ENCODE results near the gene ANGPTL2. TPM values are rescaled to one million over a fixed set of nuclear protein-coding genes. Genes with fewer than 3 reads are reported as not detected.

Gene ANGPTL2
- total and polyA plus RNA-seq, 2 of the 4 experiments (the other 2 are of a cell fraction) = 9.5 to 25.1 TPM

- Histone ChIP-seq H4K5ac (ENCODE audit: low read depth, low read length) (no peak overlapping the region; the same call in 1 of the 2 replicates), H4K8ac (ENCODE audit: low read depth in 2 of 2, low read length in 2 of 2) (peak overlapping the region in 1 of 2 experiments; percentile 25; a peak in 2 of 4 replicates), H4K20me1 (ENCODE audit: insufficient read depth, low read length) (peaks cover 18% of the 10 kb centered on the region), H3K56ac (ENCODE audit: extremely low read depth, insufficient read depth, low read length) (no peak overlapping the region), H3K14ac (replicated peaks; ENCODE audit: low read depth, low read length) (no peak overlapping the region), H2BK20ac (ENCODE audit: low read depth, low read length) (0 out of 2 replicates have a peak overlapping the region, but pooled peaks have one; percentile 29), H2BK120ac (ENCODE audit: low read depth, low read length) (peak overlapping the region; percentile 47), H4K91ac (ENCODE audit: insufficient read depth, low read depth, low read length) (peak overlapping the region; percentile 51), H2AFZ (replicated peaks; ENCODE audit: low read length, poor library complexity) (no peak overlapping the region), H3K9me1 (ENCODE audit: insufficient read depth, low read length) (peaks cover 34% of the 10 kb centered on the region), H3K27ac (ENCODE audit: insufficient read depth, low read length) (no peak overlapping the region), H2AK9ac (replicated peaks; ENCODE audit: low read depth, low read length, poor library complexity) (peak overlapping the region; percentile 31), H3K23ac (ENCODE audit: low read depth, low read length) (peak overlapping the region; percentile 17; the same call in 1 of the 2 replicates), H3K4ac (ENCODE audit: low read depth, low read length) (peak overlapping the region; percentile 94), H2AK5ac (ENCODE audit: low read depth, low read length) (peak overlapping the region; percentile 72; the same call in 1 of the 2 replicates), H3K27me3 (ENCODE audit: control insufficient read depth, insufficient read depth, low read length) (no peaks in the 10 kb centered on the region), H2BK15ac (ENCODE audit: low read depth, low read length) (peak overlapping the region; percentile 71; the same call in 2 of the 3 replicates), H3K36me3 (ENCODE audit: control insufficient read depth, insufficient read depth, low read length) (peaks cover 9% of the 10 kb centered on the region; the same call in 1 of the 2 replicates), H3K9ac (ENCODE audit: low read depth, low read length) (no peak overlapping the region), H3K4me3 (ENCODE audit: insufficient read depth, low read depth, low read length) (no peak overlapping the region), H3K9me3 (ENCODE audit: control insufficient read depth, insufficient read depth, low read length) (no peaks in the 10 kb centered on the region), H3K79me1 (ENCODE audit: low read depth in 1 of 2, low read length in 2 of 2) (peaks cover 21 to 29% of the 10 kb centered on the region in 2 experiments), H2BK5ac (ENCODE audit: low read depth, low read length, poor library complexity, severe bottlenecking) (peak overlapping the region; percentile 9), H3K18ac (ENCODE audit: low read depth, low read length) (peak overlapping the region; percentile 39), H3K4me2 (ENCODE audit: low read depth, low read length) (no peak overlapping the region), H3K4me1 (ENCODE audit: control insufficient read depth, insufficient read depth, low read length) (peaks cover 27% of the 10 kb centered on the region)
- WGBS, 2 experiments (ENCODE audit: extremely low coverage in 2 of 2, insufficient read length in 1 of 2) = 92% methylated on average over 3 of the region's 7 CpGs; no CpG with 5 or more reads in 1 of the 2 experiments
- ChIA-PET POLR2A (ENCODE audit: unreplicated experiment) (no interaction called here), CTCF (no interaction called here)
- in situ Hi-C loops (cut with MboI; ENCODE audit: low sequenced_read_pairs) = loop anchor here (5.0 kb wide), 1 partner anchor 63 kb away; no protein-coding TSS in a partner anchor
- dilution Hi-C loops (cut with HindIII; ENCODE audit: low sequenced_read_pairs, unreplicated experiment) = no loop called here
- TF ChIP-seq RAD21 (IDR thresholded peaks at IDR 0.05; ENCODE audit: low read length) (no peak), BHLHE40 (IDR thresholded peaks at IDR 0.05; ENCODE audit: low read depth, low read length) (no peak), CHD1 (IDR thresholded peaks at IDR 0.05; ENCODE audit: low read depth, low read length) (no peak), MAFK (IDR thresholded peaks at IDR 0.05; ENCODE audit: low read depth, low read length) (no peak), CEBPB (IDR thresholded peaks at IDR 0.05; ENCODE audit: low read depth, low read length) (no peak), ELK1 (IDR thresholded peaks at IDR 0.05; ENCODE audit: borderline replicate concordance, low read depth, low read length) (no peak), MXI1 (IDR thresholded peaks at IDR 0.05; ENCODE audit: borderline replicate concordance, low read depth, low read length) (no peak), MAZ (IDR thresholded peaks at IDR 0.05; ENCODE audit: borderline replicate concordance, low read depth, low read length) (no peak), SMC3 (IDR thresholded peaks at IDR 0.05; ENCODE audit: low read depth, low read length) (no peak), RFX5 (IDR thresholded peaks at IDR 0.05; ENCODE audit: low read depth, low read length) (no peak), FOS (IDR thresholded peaks at IDR 0.05; ENCODE audit: low read depth, low read length) (no peak), CTCF (conservative IDR thresholded peaks at IDR 0.05; ENCODE audit: low read depth, low read length) (no peak), RCOR1 (IDR thresholded peaks at IDR 0.05; ENCODE audit: insufficient replicate concordance, low read length) (no peak), POLR2A (IDR thresholded peaks at IDR 0.05; ENCODE audit: low read depth, low read length) (no peak), NFE2L2 (IDR thresholded peaks at IDR 0.05; ENCODE audit: low read depth, low read length) (no peak), USF2 (IDR thresholded peaks at IDR 0.05; ENCODE audit: low read depth, low read length) (no peak)
- intact Hi-C loops (cut with micrococcal nuclease) = no loop called here
- ATAC-seq (ENCODE audit: low read depth) (no peak), DNase-seq (no peak)
- no TSS peak for BruUV-seq (replicated peaks)
Observed at GRCh38 chr9:127124111-127124531, 1.7 kb upstream of the ANGPTL2 start.
